Epithelial cell of esophagus (primary cell): Measurements from ENCODE around the gene ACSL5.
A peak's percentile ranks its signal among the peaks of the same experiment; 100 is the strongest.
"Not testable (repeated sequence)": the region's sequence is repeated elsewhere in the genome, so short reads cannot be mapped to it uniquely, and the experiment has no call there.

ENCODE experiments used
- DNase-seq: peaks from one replicate; pipeline ENCODE4 v3.0.0; 2010; ENCODE audit warnings: low read depth
- H3K4me3 ChIP-seq: 2 replicates; pipeline ENCODE4 v1.5.1; 2011; ENCODE audit warnings: mild to moderate bottlenecking, low read length, control low read depth
- CTCF ChIP-seq: IDR thresholded peaks from 2 replicates; pipeline ENCODE4 v1.5.1; 2011; ENCODE audit warnings: low read depth, mild to moderate bottlenecking, low read length, control low read depth, inconsistent platforms; ENCODE audit not compliant: insufficient read depth; ENCODE audit errors: missing control alignments

ACSL5 gene

GRCh38 chr10:112385201-112385600 is 11.3 kb downstream of the ACSL5 start:
- DNase-seq, result no peak
- H3K4me3 ChIP-seq, result no peak overlapping the region
- no peak for TF ChIP-seq CTCF

- not testable (repeated sequence) for H3K4me3 ChIP-seq, DNase-seq
These were observed 14.1 kb downstream of the ACSL5 start for GRCh38 chr10:112388056-112388455.

GRCh38 chr10:112388548-112388947 is 14.6 kb downstream of the ACSL5 start:
- no peak overlapping the region for H3K4me3 ChIP-seq
- TF ChIP-seq CTCF, result no peak
- no peak for DNase-seq

GRCh38 chr10:112389271-112389822 is 15.4 kb downstream of the ACSL5 start:
- TF ChIP-seq CTCF, result no peak
- peak; percentile 73 for DNase-seq
- H3K4me3 ChIP-seq, result no peak overlapping the region

- no peak for TF ChIP-seq CTCF
- H3K4me3 ChIP-seq, result no peak overlapping the region
- DNase-seq, result no peak
These were observed 16.3 kb downstream of the ACSL5 start for GRCh38 chr10:112390125-112390703.

- H3K4me3 ChIP-seq, result no peak overlapping the region
- DNase-seq, result no peak
These were observed 19.4 kb downstream of the ACSL5 start for GRCh38 chr10:112393341-112393740.

GRCh38 chr10:112393827-112394226 is 19.9 kb downstream of the ACSL5 start:
- no peak for DNase-seq
- no peak for TF ChIP-seq CTCF
- H3K4me3 ChIP-seq, result no peak overlapping the region

More at GRCh38 chr10:112393341-112393740, 19.4 kb downstream of the ACSL5 start:
- no peak for TF ChIP-seq CTCF
